Measurements from ENCODE around the gene DCBLD1.

The DCBLD1 gene

GRCh38 chr6:117478853-117479231, 3.6 kb upstream of the DCBLD1 start:
- no peak for TF ChIP-seq EZH2phosphoT487 (IDR thresholded peaks at IDR 0.05; ENCODE audit: borderline replicate concordance, low read length)
- TF ChIP-seq, protein P1, sequence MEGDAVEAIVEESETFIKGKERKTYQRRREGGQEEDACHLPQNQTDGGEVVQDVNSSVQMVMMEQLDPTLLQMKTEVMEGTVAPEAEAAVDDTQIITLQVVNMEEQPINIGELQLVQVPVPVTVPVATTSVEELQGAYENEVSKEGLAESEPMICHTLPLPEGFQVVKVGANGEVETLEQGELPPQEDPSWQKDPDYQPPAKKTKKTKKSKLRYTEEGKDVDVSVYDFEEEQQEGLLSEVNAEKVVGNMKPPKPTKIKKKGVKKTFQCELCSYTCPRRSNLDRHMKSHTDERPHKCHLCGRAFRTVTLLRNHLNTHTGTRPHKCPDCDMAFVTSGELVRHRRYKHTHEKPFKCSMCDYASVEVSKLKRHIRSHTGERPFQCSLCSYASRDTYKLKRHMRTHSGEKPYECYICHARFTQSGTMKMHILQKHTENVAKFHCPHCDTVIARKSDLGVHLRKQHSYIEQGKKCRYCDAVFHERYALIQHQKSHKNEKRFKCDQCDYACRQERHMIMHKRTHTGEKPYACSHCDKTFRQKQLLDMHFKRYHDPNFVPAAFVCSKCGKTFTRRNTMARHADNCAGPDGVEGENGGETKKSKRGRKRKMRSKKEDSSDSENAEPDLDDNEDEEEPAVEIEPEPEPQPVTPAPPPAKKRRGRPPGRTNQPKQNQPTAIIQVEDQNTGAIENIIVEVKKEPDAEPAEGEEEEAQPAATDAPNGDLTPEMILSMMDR (IDR thresholded peaks at IDR 0.05; ENCODE audit: low read depth, low read length, poor library complexity, severe bottlenecking), result no peak
- peaks cover 26% of the 10 kb centered on the region for H3K27me3 ChIP-seq (ENCODE audit: control insufficient read depth, low read length)
- no peaks in the 10 kb centered on the region for H3K36me3 ChIP-seq (ENCODE audit: control insufficient read depth, low read length)
- no peak overlapping the region for H3K27ac ChIP-seq (ENCODE audit: low read depth, low read length)
- no peaks in the 10 kb centered on the region for H4K20me1 ChIP-seq (ENCODE audit: control insufficient read depth, insufficient read depth, low read depth, low read length)
- H3K4me2 ChIP-seq (ENCODE audit: low read length), result no peak overlapping the region
- no peaks in the 10 kb centered on the region for H3K4me1 ChIP-seq (ENCODE audit: control insufficient read depth, low read length)
- H3K79me2 ChIP-seq (ENCODE audit: control insufficient read depth, low read length), result no peaks in the 10 kb centered on the region
- H3K4me3 ChIP-seq (ENCODE audit: low read length), result no peak overlapping the region
- H3K9me2 ChIP-seq (replicated peaks; ENCODE audit: control insufficient read depth, low read length), result no peaks in the 10 kb centered on the region
- 0 out of 2 replicates have a peak, but pooled peaks cover 4% of the 10 kb centered on the region for H3K9me3 ChIP-seq (ENCODE audit: control insufficient read depth, insufficient read depth, low read length)
- no peaks in the 10 kb centered on the region for H3F3A ChIP-seq (ENCODE audit: control insufficient read depth, insufficient read depth)

DNA sequence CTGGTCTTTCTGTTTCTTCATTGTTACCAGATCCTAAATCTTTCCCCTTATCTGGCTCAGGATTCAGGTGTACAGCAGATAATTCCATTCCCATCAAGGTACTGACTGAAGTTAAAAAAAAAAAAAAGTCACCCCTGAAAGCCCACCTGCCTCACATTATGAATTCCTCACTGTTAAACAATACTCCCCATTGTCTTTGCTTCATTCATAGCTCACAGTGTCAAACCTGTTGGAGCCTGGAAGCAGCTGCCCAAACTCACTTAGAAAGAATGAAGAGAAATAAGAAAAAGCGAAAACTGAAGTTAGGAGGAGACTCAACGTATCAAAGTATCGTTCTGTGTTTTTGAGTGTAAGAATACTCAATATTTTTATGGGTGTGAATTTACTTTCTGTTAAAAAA, 1.8 kb upstream of the DCBLD1 start:
- H3K36me3 ChIP-seq (ENCODE audit: control insufficient read depth, low read length), result no peaks in the 10 kb centered on the region
- H3K9me2 ChIP-seq (replicated peaks; ENCODE audit: control insufficient read depth, low read length), result no peaks in the 10 kb centered on the region
- TF ChIP-seq, protein P1 (IDR thresholded peaks at IDR 0.05; ENCODE audit: low read depth, low read length, poor library complexity, severe bottlenecking), result no peak
- TF ChIP-seq EZH2phosphoT487 (IDR thresholded peaks at IDR 0.05; ENCODE audit: borderline replicate concordance, low read length), result no peak
- no peak overlapping the region for H3K4me2 ChIP-seq (ENCODE audit: low read length)
- 0 out of 2 replicates have a peak, but pooled peaks cover 4% of the 10 kb centered on the region for H3K9me3 ChIP-seq (ENCODE audit: control insufficient read depth, insufficient read depth, low read length)
- H3K4me1 ChIP-seq (ENCODE audit: control insufficient read depth, low read length), result no peaks in the 10 kb centered on the region
- H3F3A ChIP-seq (ENCODE audit: control insufficient read depth, insufficient read depth), result no peaks in the 10 kb centered on the region
- H3K27me3 ChIP-seq (ENCODE audit: control insufficient read depth, low read length), result peaks cover 44% of the 10 kb centered on the region
- no peaks in the 10 kb centered on the region for H3K79me2 ChIP-seq (ENCODE audit: control insufficient read depth, low read length)
- H3K4me3 ChIP-seq (ENCODE audit: low read length), result no peak overlapping the region
- no peak overlapping the region for H3K27ac ChIP-seq (ENCODE audit: low read depth, low read length)
- H4K20me1 ChIP-seq (ENCODE audit: control insufficient read depth, insufficient read depth, low read depth, low read length), result no peaks in the 10 kb centered on the region

- Histone ChIP-seq H3K79me2 (ENCODE audit: control insufficient read depth, low read length) (no peaks in the 10 kb centered on the region), H3K27ac (ENCODE audit: low read depth, low read length) (no peak overlapping the region), H3K4me1 (ENCODE audit: control insufficient read depth, low read length) (no peaks in the 10 kb centered on the region), H3F3A (ENCODE audit: control insufficient read depth, insufficient read depth) (no peaks in the 10 kb centered on the region), H4K20me1 (ENCODE audit: control insufficient read depth, insufficient read depth, low read depth, low read length) (no peaks in the 10 kb centered on the region), H3K9me2 (replicated peaks; ENCODE audit: control insufficient read depth, low read length) (no peaks in the 10 kb centered on the region), H3K9me3 (ENCODE audit: control insufficient read depth, insufficient read depth, low read length) (0 out of 2 replicates have a peak, but pooled peaks cover 4% of the 10 kb centered on the region), H3K4me3 (ENCODE audit: low read length) (no peak overlapping the region), H3K4me2 (ENCODE audit: low read length) (no peak overlapping the region), H3K27me3 (ENCODE audit: control insufficient read depth, low read length) (peaks cover 45% of the 10 kb centered on the region), H3K36me3 (ENCODE audit: control insufficient read depth, low read length) (no peaks in the 10 kb centered on the region)
- no peak for TF ChIP-seq EZH2phosphoT487 (IDR thresholded peaks at IDR 0.05; ENCODE audit: borderline replicate concordance, low read length)
- TF ChIP-seq, protein P1 (IDR thresholded peaks at IDR 0.05; ENCODE audit: low read depth, low read length, poor library complexity, severe bottlenecking), result no peak
Observed at GRCh38 chr6:117481278-117481925, 1.1 kb upstream of the DCBLD1 start.
